ENCODE results near the gene WDR33. TPM values are rescaled to one million over a fixed set of nuclear protein-coding genes. Genes with fewer than 3 reads are reported as not detected.

The WDR33 gene
- total and polyA plus RNA-seq, 2 of the 4 experiments (the other 2 are of a cell fraction), result 19.6 to 41.2 TPM

GRCh38 chr2:127811397-127812321 is 688 bp upstream of the WDR33 start:
- Histone ChIP-seq H3K4me1 (ENCODE audit: control insufficient read depth, insufficient read depth, low read length) (no peaks in the 10 kb centered on the region), H3K27me3 (ENCODE audit: control insufficient read depth, insufficient read depth, low read length) (no peaks in the 10 kb centered on the region), H2BK120ac (ENCODE audit: low read depth, low read length) (peak overlapping the region; percentile 50), H4K20me1 (ENCODE audit: insufficient read depth, low read length) (peaks cover 27% of the 10 kb centered on the region), H4K8ac (ENCODE audit: low read depth in 2 of 2, low read length in 2 of 2) (peak overlapping the region; percentile 94 to 98), H2AK9ac (replicated peaks; ENCODE audit: low read depth, low read length, poor library complexity) (peak overlapping the region; percentile 93), H3K36me3 (ENCODE audit: control insufficient read depth, insufficient read depth, low read length) (no peaks in the 10 kb centered on the region), H2BK15ac (ENCODE audit: low read depth, low read length) (no peak overlapping the region), H3K4ac (ENCODE audit: low read depth, low read length) (peak overlapping the region; percentile 95), H3K27ac (ENCODE audit: insufficient read depth, low read length) (peak overlapping the region; percentile 38), H2AFZ (replicated peaks; ENCODE audit: low read length, poor library complexity) (peak overlapping the region; percentile 98), H3K9ac (ENCODE audit: low read depth, low read length) (peak overlapping the region; percentile 72), H3K79me1 (ENCODE audit: low read depth in 1 of 2, low read length in 2 of 2) (peaks cover 5 to 28% of the 10 kb centered on the region in 2 experiments; a peak in 3 of 4 replicates), H3K4me3 (ENCODE audit: insufficient read depth, low read depth, low read length) (peak overlapping the region; percentile 93), H3K14ac (replicated peaks; ENCODE audit: low read depth, low read length) (peak overlapping the region; percentile 87), H3K9me1 (ENCODE audit: insufficient read depth, low read length) (peaks cover 6% of the 10 kb centered on the region), H4K91ac (ENCODE audit: insufficient read depth, low read depth, low read length) (peak overlapping the region; percentile 63), H2BK20ac (ENCODE audit: low read depth, low read length) (peak overlapping the region; percentile 4; the same call in 1 of the 2 replicates), H2AK5ac (ENCODE audit: low read depth, low read length) (peak overlapping the region; percentile 80), H2BK5ac (ENCODE audit: low read depth, low read length, poor library complexity, severe bottlenecking) (peak overlapping the region; percentile 14), H3K18ac (ENCODE audit: low read depth, low read length) (peak overlapping the region; percentile 44), H3K56ac (ENCODE audit: extremely low read depth, insufficient read depth, low read length) (peak overlapping the region; percentile 49; the same call in 1 of the 2 replicates), H4K5ac (ENCODE audit: low read depth, low read length) (peak overlapping the region; percentile 96), H3K9me3 (ENCODE audit: control insufficient read depth, insufficient read depth, low read length) (no peaks in the 10 kb centered on the region), H3K4me2 (ENCODE audit: low read depth, low read length) (peak overlapping the region; percentile 68), H3K23ac (ENCODE audit: low read depth, low read length) (peak overlapping the region; percentile 89)
- POLR2A ChIA-PET (ENCODE audit: unreplicated experiment), result no interaction called here
- dilution Hi-C loops (cut with HindIII; ENCODE audit: low sequenced_read_pairs, unreplicated experiment) (no loop called here), in situ Hi-C loops (cut with MboI; ENCODE audit: low sequenced_read_pairs) (no loop called here), intact Hi-C loops (cut with micrococcal nuclease) (loop anchor here (2.0 kb wide), 1 partner anchor 107 kb away; no protein-coding TSS in a partner anchor)
- peak; percentile 36 for ATAC-seq (ENCODE audit: low read depth)
- WGBS, 2 experiments (ENCODE audit: extremely low coverage in 2 of 2, insufficient read length in 1 of 2), result 33% methylated on average over 25 of the region's 34 CpGs; no CpG with 5 or more reads in 1 of the 2 experiments
- no peak for DNase-seq
- no TSS peak for BruUV-seq (replicated peaks)
- CTCF ChIA-PET, result no interaction called here
- TF ChIP-seq FOS (IDR thresholded peaks at IDR 0.05; ENCODE audit: low read depth, low read length) (no peak), RAD21 (IDR thresholded peaks at IDR 0.05; ENCODE audit: low read length) (no peak), MXI1 (IDR thresholded peaks at IDR 0.05; ENCODE audit: borderline replicate concordance, low read depth, low read length) (no peak), NFE2L2 (IDR thresholded peaks at IDR 0.05; ENCODE audit: low read depth, low read length) (no peak), BHLHE40 (IDR thresholded peaks at IDR 0.05; ENCODE audit: low read depth, low read length) (no peak), ELK1 (IDR thresholded peaks at IDR 0.05; ENCODE audit: borderline replicate concordance, low read depth, low read length) (no peak), MAFK (IDR thresholded peaks at IDR 0.05; ENCODE audit: low read depth, low read length) (no peak), CEBPB (IDR thresholded peaks at IDR 0.05; ENCODE audit: low read depth, low read length) (no peak), SMC3 (IDR thresholded peaks at IDR 0.05; ENCODE audit: low read depth, low read length) (no peak), POLR2A (IDR thresholded peaks at IDR 0.05; ENCODE audit: low read depth, low read length) (no peak), MAZ (IDR thresholded peaks at IDR 0.05; ENCODE audit: borderline replicate concordance, low read depth, low read length) (no peak), CHD1 (IDR thresholded peaks at IDR 0.05; ENCODE audit: low read depth, low read length) (no peak), USF2 (IDR thresholded peaks at IDR 0.05; ENCODE audit: low read depth, low read length) (no peak)
- TF ChIP-seq, protein P1, sequence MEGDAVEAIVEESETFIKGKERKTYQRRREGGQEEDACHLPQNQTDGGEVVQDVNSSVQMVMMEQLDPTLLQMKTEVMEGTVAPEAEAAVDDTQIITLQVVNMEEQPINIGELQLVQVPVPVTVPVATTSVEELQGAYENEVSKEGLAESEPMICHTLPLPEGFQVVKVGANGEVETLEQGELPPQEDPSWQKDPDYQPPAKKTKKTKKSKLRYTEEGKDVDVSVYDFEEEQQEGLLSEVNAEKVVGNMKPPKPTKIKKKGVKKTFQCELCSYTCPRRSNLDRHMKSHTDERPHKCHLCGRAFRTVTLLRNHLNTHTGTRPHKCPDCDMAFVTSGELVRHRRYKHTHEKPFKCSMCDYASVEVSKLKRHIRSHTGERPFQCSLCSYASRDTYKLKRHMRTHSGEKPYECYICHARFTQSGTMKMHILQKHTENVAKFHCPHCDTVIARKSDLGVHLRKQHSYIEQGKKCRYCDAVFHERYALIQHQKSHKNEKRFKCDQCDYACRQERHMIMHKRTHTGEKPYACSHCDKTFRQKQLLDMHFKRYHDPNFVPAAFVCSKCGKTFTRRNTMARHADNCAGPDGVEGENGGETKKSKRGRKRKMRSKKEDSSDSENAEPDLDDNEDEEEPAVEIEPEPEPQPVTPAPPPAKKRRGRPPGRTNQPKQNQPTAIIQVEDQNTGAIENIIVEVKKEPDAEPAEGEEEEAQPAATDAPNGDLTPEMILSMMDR (conservative IDR thresholded peaks at IDR 0.05; ENCODE audit: low read depth, low read length), result no peak
